GM12892 (cell line): ENCODE results near the gene RPL22.
A peak's percentile ranks its signal among the peaks of the same experiment; 100 is the strongest.

ENCODE experiments used
- DNase-seq: peaks from one replicate; pipeline ENCODE4 v3.0.0; 2011; ENCODE audit not compliant: insufficient read length
- FAIRE-seq: peaks from 2 replicates; lab custom pipeline; 2011; peaks lifted over from hg19 to GRCh38; lab: Jason Lieb, UNC
- POLR2A ChIP-seq: IDR thresholded peaks from 2 replicates; pipeline ENCODE4 v1.6.1; 2011; ENCODE audit warnings: low read depth, low read length, control low read depth
- POLR2AphosphoS5 ChIP-seq: IDR thresholded peaks from 2 replicates; pipeline ENCODE4 v1.6.1; 2011; ENCODE audit warnings: low read depth, low read length, control low read depth
- TAF1 ChIP-seq: IDR thresholded peaks from 2 replicates; pipeline ENCODE4 v1.6.1; 2011; ENCODE audit warnings: low read depth, mild to moderate bottlenecking, control low read depth, low read length, borderline replicate concordance

Gene RPL22

DNA sequence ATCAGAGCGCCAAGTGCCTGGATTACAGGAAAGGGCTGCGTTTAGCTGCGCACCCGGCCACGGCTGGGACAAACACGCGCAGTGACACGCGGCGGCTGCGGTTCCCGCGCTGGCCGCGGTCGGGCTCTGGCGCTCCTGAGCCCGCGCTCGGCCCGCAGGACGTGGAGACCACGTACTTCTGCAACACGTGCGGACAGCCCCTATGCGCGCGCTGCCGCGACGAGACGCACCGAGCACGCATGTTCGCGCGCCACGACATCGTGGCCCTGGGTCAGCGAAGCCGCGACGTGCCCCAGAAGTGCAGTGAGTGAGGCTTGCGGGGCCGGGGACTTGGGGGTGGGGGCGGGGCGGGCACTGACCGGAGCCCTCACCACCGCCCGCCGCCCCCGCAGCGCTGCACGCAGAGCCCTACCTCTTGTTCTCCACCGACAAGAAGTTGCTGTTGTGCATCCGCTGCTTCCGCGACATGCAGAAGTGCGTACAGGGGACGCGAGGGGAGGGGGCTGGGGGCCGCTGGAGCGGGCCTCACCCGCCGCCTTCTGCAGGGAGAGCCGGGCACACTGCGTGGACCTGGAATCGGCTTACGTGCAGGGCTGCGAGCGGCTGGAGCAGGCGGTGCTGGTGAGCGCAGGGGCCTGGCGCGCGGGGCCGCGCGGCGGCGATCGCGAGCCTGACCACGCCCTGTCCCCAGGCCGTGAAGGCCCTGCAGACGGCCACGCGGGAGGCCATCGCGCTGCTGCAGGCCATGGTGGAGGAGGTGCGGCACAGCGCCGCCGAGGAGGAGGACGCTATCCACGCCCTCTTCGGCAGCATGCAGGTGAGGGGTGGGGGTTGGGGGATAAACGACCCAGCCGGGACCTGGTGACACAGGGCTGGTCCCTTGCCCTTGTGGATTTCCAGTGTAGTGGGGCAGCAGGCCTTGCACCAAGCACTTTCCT lies 9.6 kb upstream of the RPL22 start:
- DNase-seq (peak; percentile 55), FAIRE-seq (peak; percentile 76)
- no peak for TF ChIP-seq POLR2AphosphoS5
- no peak for TF ChIP-seq TAF1
- TF ChIP-seq POLR2A, result no peak

- FAIRE-seq (no peak), DNase-seq (no peak)
Observed at GRCh38 chr1:6207921-6208320, 8.5 kb upstream of the RPL22 start.

DNA sequence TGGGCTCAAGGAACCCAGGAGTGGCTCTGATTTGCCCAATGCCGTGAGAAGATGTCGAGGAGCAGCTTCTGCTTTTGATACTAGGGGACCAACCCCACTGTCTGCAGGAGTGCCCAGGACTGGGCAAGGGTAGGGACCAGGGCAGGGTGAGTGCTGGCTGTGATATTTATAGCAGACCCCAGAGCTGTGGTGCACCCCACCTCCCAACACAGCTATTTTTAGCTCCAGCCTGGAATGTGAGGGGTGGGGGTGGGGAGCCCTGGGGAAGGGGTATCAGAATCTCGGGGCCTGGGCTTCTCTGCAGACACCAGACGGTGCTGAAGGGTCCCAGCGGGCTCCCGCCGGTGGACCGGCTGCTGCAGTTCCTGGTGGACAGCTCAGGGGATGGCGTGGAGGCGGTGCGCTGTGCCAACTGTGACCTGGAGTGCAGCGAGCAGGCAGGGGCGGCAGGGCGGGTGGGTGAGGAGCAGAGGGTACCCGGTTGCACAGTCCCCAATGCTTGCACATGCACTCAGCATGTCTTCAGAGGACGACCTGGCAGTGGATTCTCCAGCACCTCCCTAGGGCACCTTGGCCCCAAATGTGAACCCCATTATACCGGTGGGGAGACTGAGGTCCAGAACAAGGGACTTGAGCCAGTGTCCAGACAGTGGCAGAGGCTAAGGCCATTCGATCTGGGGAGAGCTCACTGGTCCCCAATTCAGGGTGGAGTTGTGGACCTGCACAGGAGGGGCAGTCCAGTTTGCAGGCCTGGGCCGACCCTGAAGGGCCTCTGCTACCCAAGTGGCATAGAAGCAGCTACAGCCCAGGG lies 7.9 kb upstream of the RPL22 start:
- no peak for DNase-seq
- no peak for FAIRE-seq
- TF ChIP-seq POLR2AphosphoS5 (no peak), TAF1 (no peak), POLR2A (no peak)

More at GRCh38 chr1:6207921-6208320, 8.5 kb upstream of the RPL22 start:
- no peak for TF ChIP-seq POLR2AphosphoS5
- no peak for TF ChIP-seq POLR2A
- no peak for TF ChIP-seq TAF1

DNA sequence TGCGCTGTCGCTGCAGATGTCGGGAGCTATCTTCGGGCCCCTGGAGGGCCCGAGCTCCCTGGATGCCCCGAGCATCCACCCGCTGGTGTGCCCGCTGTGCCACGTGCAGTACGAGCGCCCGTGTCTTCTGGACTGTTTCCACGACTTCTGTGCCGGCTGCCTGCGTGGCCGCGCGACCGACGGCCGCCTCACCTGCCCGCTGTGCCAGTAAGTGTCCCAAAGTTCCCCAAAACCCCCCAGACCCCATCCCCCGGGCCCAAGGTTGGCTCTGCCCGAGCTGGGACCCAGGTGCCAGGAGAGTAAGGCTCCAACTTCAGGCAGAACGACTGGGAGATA lies 7.1 kb upstream of the RPL22 start:
- FAIRE-seq, result no peak
- no peak for DNase-seq
- TF ChIP-seq POLR2AphosphoS5 (no peak), TAF1 (no peak), POLR2A (no peak)

GRCh38 chr1:6205849-6206519 lies 6.6 kb upstream of the RPL22 start, which contains the start of gene RNF207:
Gene RNF207, plus strand, starts transcription at chr1:6206119. Its CDS starts 417 bp downstream, at chr1:6206536.
- TF ChIP-seq POLR2A (peak; percentile 74), TAF1 (0 out of 2 replicates have a peak, but pooled peaks have one; percentile 52), POLR2AphosphoS5 (peak; percentile 50; the same call in 1 of the 2 replicates)
- peak; percentile 86 for DNase-seq

GRCh38 chr1:6202256-6202655 lies 2.9 kb upstream of the RPL22 start:
- TF ChIP-seq TAF1 (no peak), POLR2AphosphoS5 (no peak), POLR2A (no peak)
- DNase-seq (no peak), FAIRE-seq (no peak)

More at GRCh38 chr1:6205849-6206519, 6.6 kb upstream of the RPL22 start, which contains the start of gene RNF207:
- peak; percentile 90 for FAIRE-seq

GRCh38 chr1:6200188-6200809 lies 904 bp upstream of the RPL22 start:
- DNase-seq, result no peak
- FAIRE-seq, result no peak
- TF ChIP-seq POLR2AphosphoS5, result no peak
- no peak for TF ChIP-seq POLR2A
- no peak for TF ChIP-seq TAF1

DNA sequence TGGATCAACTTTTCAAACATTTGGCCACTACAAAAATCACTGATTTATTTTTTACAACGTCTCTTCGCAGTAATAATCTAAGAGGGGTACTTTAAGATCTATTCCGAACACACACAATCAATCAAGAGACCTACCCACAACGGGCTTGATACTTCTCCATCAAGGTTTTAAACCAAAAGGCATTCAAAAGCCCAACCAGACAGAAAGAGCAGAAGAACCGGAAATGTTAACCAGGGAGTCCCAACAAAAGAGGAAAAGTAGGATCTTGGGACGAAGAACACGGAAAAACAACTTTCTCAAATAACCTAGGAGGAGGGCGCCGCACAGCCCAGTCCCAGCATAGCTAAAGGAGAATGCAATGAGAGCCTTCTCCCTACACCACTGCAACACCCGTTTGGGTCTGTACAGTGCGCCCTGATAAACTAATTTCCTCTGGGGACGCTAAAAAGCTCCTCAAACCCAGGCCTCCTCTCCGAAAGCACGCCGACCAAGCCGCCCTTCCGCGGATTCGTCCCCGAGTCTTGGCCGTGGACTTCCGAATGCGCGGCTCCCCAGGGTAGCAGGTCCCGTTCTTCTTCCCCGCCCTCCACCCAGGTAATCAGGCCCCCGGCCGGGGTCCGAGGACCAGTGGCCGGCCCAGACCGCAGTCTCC lies 623 bp downstream of the RPL22 start:
- DNase-seq (no peak), FAIRE-seq (no peak)
- no peak for TF ChIP-seq POLR2A
- TF ChIP-seq TAF1, result no peak
- TF ChIP-seq POLR2AphosphoS5, result no peak

DNA sequence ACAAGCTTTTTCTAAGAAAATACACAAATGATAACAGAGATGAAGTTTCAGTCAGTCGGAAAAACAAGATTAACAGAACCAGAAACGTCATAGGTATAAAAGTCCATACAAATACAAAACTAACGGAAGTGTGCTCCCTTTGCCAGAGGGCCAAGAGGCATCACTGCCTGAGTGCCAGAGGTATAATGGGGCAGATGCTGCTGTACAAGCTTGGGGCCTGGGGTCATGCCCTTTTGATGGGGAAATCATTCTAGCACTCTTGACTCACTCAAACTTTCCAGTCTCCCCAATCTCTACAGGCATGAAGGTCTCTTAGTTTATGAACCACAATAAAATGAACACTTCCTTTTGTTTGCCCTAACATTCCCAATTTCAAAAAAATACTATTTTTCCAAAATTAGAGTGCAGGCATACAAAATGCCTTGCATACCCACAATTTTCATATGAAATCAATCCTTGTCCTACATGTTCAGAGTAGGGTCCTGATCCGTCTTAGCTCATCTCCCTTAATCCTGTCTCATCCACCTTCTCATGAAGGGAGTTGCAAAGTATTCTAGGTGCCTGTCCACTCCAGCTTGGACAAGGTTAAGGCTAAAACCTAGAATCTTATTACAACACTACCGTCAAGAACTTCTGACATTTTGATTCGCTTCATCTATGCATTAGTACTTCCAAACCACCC lies 1.5 kb downstream of the RPL22 start:
- FAIRE-seq (no peak), DNase-seq (no peak)

GRCh38 chr1:6191968-6192367 lies 7.4 kb downstream of the RPL22 start:
- DNase-seq, result no peak
- no peak for TF ChIP-seq POLR2AphosphoS5
- FAIRE-seq, result no peak

More for the DNA sequence above, 1.5 kb downstream of the RPL22 start:
- TF ChIP-seq TAF1 (no peak), POLR2AphosphoS5 (0 out of 2 replicates have a peak, but pooled peaks have one; percentile 27), POLR2A (no peak; the same call in 1 of the 2 replicates)
